Chondrocyte (in vitro differentiated cells): ENCODE data around the gene RGS2. TPM values are rescaled to one million over a fixed set of nuclear protein-coding genes. Genes with fewer than 3 reads are reported as not detected.

ENCODE experiments used
- DNase-seq: peaks from one replicate; pipeline ENCODE4 v3.0.0; 2021; ENCODE audit warnings: mixed read lengths, low spot score
- H3K27ac Mint-ChIP-seq: one replicate; pipeline ENCODE4 v1.8.0; 2021; ENCODE audit warnings: mild to moderate bottlenecking, moderate library complexity, mixed read lengths; ENCODE audit not compliant: unreplicated experiment
- H3K27me3 Mint-ChIP-seq: 2 replicates; pipeline ENCODE4 v1.8.0; 2021; ENCODE audit warnings: low read depth, mixed read lengths
- H3K36me3 Mint-ChIP-seq: 2 replicates; pipeline ENCODE4 v1.8.0; 2021; ENCODE audit warnings: low read depth, mixed read lengths
- H3K4me1 Mint-ChIP-seq: 2 replicates; pipeline ENCODE4 v1.8.0; 2021; ENCODE audit warnings: low read depth, mild to moderate bottlenecking, mixed read lengths
- H3K4me3 Mint-ChIP-seq: one replicate; pipeline ENCODE4 v1.8.0; 2021; ENCODE audit warnings: mild to moderate bottlenecking, moderate library complexity, mixed read lengths; ENCODE audit not compliant: unreplicated experiment
- H3K9me3 Mint-ChIP-seq: 2 replicates; pipeline ENCODE4 v1.8.0; 2021; ENCODE audit warnings: low read depth, mixed read lengths
- CTCF ChIP-seq: fragments of 200-600 bp; sonication (generic); IDR thresholded peaks from 2 replicates; pipeline ENCODE4 v1.5.0; 2021; ENCODE audit warnings: antibody characterized with exemption, mild to moderate bottlenecking, moderate library complexity
- total RNA-seq: library from RNA; stranded (reverse); gene quantifications from 3 replicates; pipeline ENCODE4 v1.2.1, GENCODE V29; 2021

Gene RGS2
- total RNA-seq, 1 donor from 2014 or later = 22.8 TPM

GRCh38 chr1:192801451-192801850 lies 7.4 kb upstream of the RGS2 start:
- no peak for DNase-seq
- no peaks in the 10 kb centered on the region for H3K9me3 Mint-ChIP-seq
- no peaks in the 10 kb centered on the region for H3K27me3 Mint-ChIP-seq
- H3K4me3 Mint-ChIP-seq = no peak overlapping the region
- H3K4me1 Mint-ChIP-seq = peaks cover 6% of the 10 kb centered on the region
- no peaks in the 10 kb centered on the region for H3K36me3 Mint-ChIP-seq
- no peak overlapping the region for H3K27ac Mint-ChIP-seq
- no peak for TF ChIP-seq CTCF

GRCh38 chr1:192802406-192802805 lies 6.4 kb upstream of the RGS2 start:
- TF ChIP-seq CTCF = no peak

GRCh38 chr1:192803501-192803900 lies 5.3 kb upstream of the RGS2 start:
- Mint-ChIP-seq H3K27me3 (no peaks in the 10 kb centered on the region), H3K4me1 (peaks cover 21% of the 10 kb centered on the region), H3K36me3 (no peaks in the 10 kb centered on the region), H3K4me3 (no peak overlapping the region), H3K27ac (no peak overlapping the region), H3K9me3 (no peaks in the 10 kb centered on the region)
- TF ChIP-seq CTCF = no peak
- no peak for DNase-seq

More at GRCh38 chr1:192802406-192802805, 6.4 kb upstream of the RGS2 start:
- Mint-ChIP-seq H3K27me3 (no peaks in the 10 kb centered on the region), H3K9me3 (no peaks in the 10 kb centered on the region), H3K36me3 (no peaks in the 10 kb centered on the region), H3K27ac (no peak overlapping the region), H3K4me1 (peaks cover 12% of the 10 kb centered on the region), H3K4me3 (no peak overlapping the region)
- no peak for DNase-seq

- Mint-ChIP-seq H3K9me3 (no peaks in the 10 kb centered on the region), H3K36me3 (peaks cover 4% of the 10 kb centered on the region), H3K4me3 (no peak overlapping the region), H3K27ac (no peak overlapping the region), H3K4me1 (peaks cover 37% of the 10 kb centered on the region), H3K27me3 (no peaks in the 10 kb centered on the region)
- no peak for DNase-seq
- TF ChIP-seq CTCF = peak; percentile 91
Observed at GRCh38 chr1:192805832-192806323, 3.0 kb upstream of the RGS2 start.

GRCh38 chr1:192807211-192808162 lies 1.4 kb upstream of the RGS2 start:
- peaks cover 13% of the 10 kb centered on the region for H3K36me3 Mint-ChIP-seq
- no peaks in the 10 kb centered on the region for H3K27me3 Mint-ChIP-seq
- peak; percentile 59 for TF ChIP-seq CTCF
- H3K27ac Mint-ChIP-seq = peak overlapping the region; percentile 90
- H3K4me3 Mint-ChIP-seq = peak overlapping the region; percentile 83
- H3K9me3 Mint-ChIP-seq = no peaks in the 10 kb centered on the region
- peaks cover 48% of the 10 kb centered on the region for H3K4me1 Mint-ChIP-seq
- no peak for DNase-seq
